HepG2 (cell line): ENCODE results near the gene TMEM14A. TPM values are rescaled to one million over a fixed set of nuclear protein-coding genes. Genes with fewer than 3 reads are reported as not detected.

Experiments used
- ADNP ChIP-seq: sonication (generic); formaldehyde crosslinking; IDR thresholded peaks from 2 replicates; pipeline ENCODE4 v1.4.0; 2020; ENCODE audit warnings: missing genetic modification reagents
- CCDC6 ChIP-seq: sonication (generic); formaldehyde crosslinking; IDR thresholded peaks from 2 replicates; pipeline ENCODE4 v1.8.1; 2022; ENCODE audit warnings: mild to moderate bottlenecking, missing genetic modification reagents, moderate library complexity
- KAT7 ChIP-seq: IDR thresholded peaks from 2 replicates; pipeline ENCODE4 v1.6.1; 2018; ENCODE audit warnings: borderline replicate concordance, missing compliant biosample characterization
- MED1 ChIP-seq: sonication (generic); formaldehyde crosslinking; IDR thresholded peaks from 2 replicates; pipeline ENCODE4 v1.4.0; 2020; ENCODE audit warnings: missing genetic modification reagents
- MXD4 ChIP-seq: IDR thresholded peaks from 2 replicates; pipeline ENCODE4 v1.6.1; 2016; ENCODE audit warnings: mild to moderate bottlenecking, missing biosample characterization, missing genetic modification reagents
- NFRKB ChIP-seq: fragments of 450-650 bp; IDR thresholded peaks from 2 replicates; pipeline ENCODE4 v1.6.1; 2017
- PCBP2 ChIP-seq: fragments of 200-400 bp; formaldehyde crosslinking; optimal IDR thresholded peaks from 2 replicates; pipeline ENCODE3; 2018; ENCODE audit warnings: low read length, low read depth; ENCODE audit not compliant: poor library complexity, severe bottlenecking
- SKI ChIP-seq: fragments of 450-650 bp; IDR thresholded peaks from one replicate; pipeline ENCODE4 v1.6.1; 2018; ENCODE audit warnings: mild to moderate bottlenecking; ENCODE audit not compliant: partially characterized antibody
- TEAD3 ChIP-seq: optimal IDR thresholded peaks from 2 replicates; pipeline ENCODE3; 2016; ENCODE audit warnings: borderline replicate concordance
- ZNF367 ChIP-seq: sonication (generic); formaldehyde crosslinking; IDR thresholded peaks from 2 replicates; pipeline ENCODE4 v1.4.0; 2020; ENCODE audit warnings: missing genetic modification reagents, borderline replicate concordance
- polyA plus RNA-seq, 8 experiments: library from polyadenylated mRNA; depleted of rRNA in 3 of 8; stranded (reverse) in 7 of 8; unstranded in 1 of 8; fragments of >200 nt; fragmentation: Illumina TruSeq in 4 of 8; extraction: Trizol in 4 of 8; gene quantifications; 2 replicates each; pipeline versions ENCODE4 v1.2.1 to v1.2.3, GENCODE V29; 2011 to 2016; ENCODE audit warnings: low read depth in 4 of 8, missing spikeins in 1 of 8, mixed read lengths in 1 of 8; ENCODE audit not compliant: insufficient read depth in 1 of 8
- total RNA-seq, 5 experiments: library from RNA; depleted of rRNA; stranded (reverse); fragments of >200 nt; fragmentation: Illumina TruSeq; extraction: Trizol; gene quantifications; 2 replicates each; pipeline ENCODE4 v1.2.3, GENCODE V29; 2016; ENCODE audit warnings: low read depth in 1 of 5
- TF ChIP-seq, protein P1 (sequence below): sonication (generic); formaldehyde crosslinking; conservative IDR thresholded peaks from 2 replicates; pipeline ENCODE4 v1.8.1; 2023; ENCODE audit warnings: missing genetic modification reagents
- TF ChIP-seq, protein P2 (sequence below): sonication (generic); formaldehyde crosslinking; IDR thresholded peaks from 2 replicates; pipeline ENCODE4 v1.8.1; 2023; ENCODE audit warnings: mild to moderate bottlenecking, missing genetic modification reagents
- TF ChIP-seq, protein P3 (sequence below): sonication (generic); formaldehyde crosslinking; IDR thresholded peaks from 2 replicates; pipeline ENCODE4 v1.4.0; 2020; ENCODE audit warnings: missing genetic modification reagents, borderline replicate concordance
- TF ChIP-seq, protein P4 (sequence below): sonication (generic); formaldehyde crosslinking; IDR thresholded peaks from 2 replicates; pipeline ENCODE4 v1.4.0; 2020; ENCODE audit warnings: mild to moderate bottlenecking, missing genetic modification reagents, borderline replicate concordance
- TF ChIP-seq, protein P5 (sequence below): sonication (generic); formaldehyde crosslinking; IDR thresholded peaks from 2 replicates; pipeline ENCODE4 v1.8.1; 2022; ENCODE audit warnings: low read depth, mild to moderate bottlenecking, missing genetic modification reagents

TMEM14A gene
- total and polyA plus RNA-seq, 2 of the 13 experiments (the other 11 are each of a cell fraction or from before 2014, with no cell fraction given): 24.6 to 73.7 TPM

DNA sequence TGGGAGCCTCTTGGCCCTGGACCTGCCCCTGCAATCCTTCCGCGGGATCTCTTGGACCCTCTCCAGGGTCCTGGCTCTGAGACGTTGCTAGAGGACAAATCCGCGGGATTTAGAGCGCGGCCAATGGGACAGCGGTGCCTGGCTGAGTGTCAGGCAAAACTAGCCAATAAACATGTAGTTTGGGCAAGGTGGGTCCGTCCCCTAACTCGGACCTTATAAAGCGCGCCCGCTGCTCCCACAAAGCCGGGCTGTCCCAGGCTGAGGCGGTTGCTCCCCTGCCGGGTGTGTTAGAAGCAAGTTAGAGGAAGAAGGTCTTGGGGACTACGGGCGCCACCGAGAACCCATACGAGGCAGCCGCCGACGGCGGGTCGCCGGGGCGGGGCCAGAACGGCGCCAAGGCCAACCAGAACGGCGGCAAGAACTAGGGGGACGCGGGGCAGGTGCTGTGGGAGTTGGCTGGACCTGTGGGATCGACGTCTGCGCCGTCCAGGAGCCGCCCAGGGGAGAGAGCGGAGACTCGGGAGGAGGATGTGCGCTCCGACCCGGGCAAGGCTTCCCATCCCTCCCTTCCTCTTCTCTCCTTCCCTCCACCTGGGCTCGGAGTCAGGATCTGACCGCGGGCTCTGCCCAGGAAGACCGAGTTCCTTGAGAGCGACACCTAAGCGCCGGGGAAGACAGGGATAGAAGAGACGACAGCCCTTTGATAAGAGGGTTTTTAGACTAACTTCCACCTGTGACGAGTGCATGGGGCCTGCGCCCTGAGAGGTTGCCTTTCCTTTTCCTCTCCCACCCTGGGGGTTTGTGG is 6.5 kb upstream of the TMEM14A start (continued):
- TF ChIP-seq, protein P1, sequence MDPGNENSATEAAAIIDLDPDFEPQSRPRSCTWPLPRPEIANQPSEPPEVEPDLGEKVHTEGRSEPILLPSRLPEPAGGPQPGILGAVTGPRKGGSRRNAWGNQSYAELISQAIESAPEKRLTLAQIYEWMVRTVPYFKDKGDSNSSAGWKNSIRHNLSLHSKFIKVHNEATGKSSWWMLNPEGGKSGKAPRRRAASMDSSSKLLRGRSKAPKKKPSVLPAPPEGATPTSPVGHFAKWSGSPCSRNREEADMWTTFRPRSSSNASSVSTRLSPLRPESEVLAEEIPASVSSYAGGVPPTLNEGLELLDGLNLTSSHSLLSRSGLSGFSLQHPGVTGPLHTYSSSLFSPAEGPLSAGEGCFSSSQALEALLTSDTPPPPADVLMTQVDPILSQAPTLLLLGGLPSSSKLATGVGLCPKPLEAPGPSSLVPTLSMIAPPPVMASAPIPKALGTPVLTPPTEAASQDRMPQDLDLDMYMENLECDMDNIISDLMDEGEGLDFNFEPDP: no peak
- TF ChIP-seq CCDC6 (CRISPR knock-in tag) (no peak), ADNP (no peak), KAT7 (CRISPR knock-in tag) (0 out of 2 replicates have a peak, but pooled peaks have one; percentile 6), ZNF367 (CRISPR knock-in tag) (no peak), PCBP2 (no peak), MED1 (no peak), NFRKB (no peak), TEAD3 (CRISPR knock-in tag) (peak; percentile 7), MXD4 (CRISPR knock-in tag) (no peak; the same call in 1 of the 2 replicates), SKI (no peak)
- TF ChIP-seq, protein P2, sequence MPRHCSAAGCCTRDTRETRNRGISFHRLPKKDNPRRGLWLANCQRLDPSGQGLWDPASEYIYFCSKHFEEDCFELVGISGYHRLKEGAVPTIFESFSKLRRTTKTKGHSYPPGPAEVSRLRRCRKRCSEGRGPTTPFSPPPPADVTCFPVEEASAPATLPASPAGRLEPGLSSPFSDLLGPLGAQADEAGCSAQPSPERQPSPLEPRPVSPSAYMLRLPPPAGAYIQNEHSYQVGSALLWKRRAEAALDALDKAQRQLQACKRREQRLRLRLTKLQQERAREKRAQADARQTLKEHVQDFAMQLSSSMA (CRISPR knock-in tag): no peak
- TF ChIP-seq, protein P3, sequence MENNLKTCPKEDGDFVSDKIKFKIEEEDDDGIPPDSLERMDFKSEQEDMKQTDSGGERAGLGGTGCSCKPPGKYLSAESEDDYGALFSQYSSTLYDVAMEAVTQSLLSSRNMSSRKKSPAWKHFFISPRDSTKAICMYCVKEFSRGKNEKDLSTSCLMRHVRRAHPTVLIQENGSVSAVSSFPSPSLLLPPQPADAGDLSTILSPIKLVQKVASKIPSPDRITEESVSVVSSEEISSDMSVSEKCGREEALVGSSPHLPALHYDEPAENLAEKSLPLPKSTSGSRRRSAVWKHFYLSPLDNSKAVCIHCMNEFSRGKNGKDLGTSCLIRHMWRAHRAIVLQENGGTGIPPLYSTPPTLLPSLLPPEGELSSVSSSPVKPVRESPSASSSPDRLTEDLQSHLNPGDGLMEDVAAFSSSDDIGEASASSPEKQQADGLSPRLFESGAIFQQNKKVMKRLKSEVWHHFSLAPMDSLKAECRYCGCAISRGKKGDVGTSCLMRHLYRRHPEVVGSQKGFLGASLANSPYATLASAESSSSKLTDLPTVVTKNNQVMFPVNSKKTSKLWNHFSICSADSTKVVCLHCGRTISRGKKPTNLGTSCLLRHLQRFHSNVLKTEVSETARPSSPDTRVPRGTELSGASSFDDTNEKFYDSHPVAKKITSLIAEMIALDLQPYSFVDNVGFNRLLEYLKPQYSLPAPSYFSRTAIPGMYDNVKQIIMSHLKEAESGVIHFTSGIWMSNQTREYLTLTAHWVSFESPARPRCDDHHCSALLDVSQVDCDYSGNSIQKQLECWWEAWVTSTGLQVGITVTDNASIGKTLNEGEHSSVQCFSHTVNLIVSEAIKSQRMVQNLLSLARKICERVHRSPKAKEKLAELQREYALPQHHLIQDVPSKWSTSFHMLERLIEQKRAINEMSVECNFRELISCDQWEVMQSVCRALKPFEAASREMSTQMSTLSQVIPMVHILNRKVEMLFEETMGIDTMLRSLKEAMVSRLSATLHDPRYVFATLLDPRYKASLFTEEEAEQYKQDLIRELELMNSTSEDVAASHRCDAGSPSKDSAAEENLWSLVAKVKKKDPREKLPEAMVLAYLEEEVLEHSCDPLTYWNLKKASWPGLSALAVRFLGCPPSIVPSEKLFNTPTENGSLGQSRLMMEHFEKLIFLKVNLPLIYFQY (CRISPR knock-in tag): peak; percentile 37; the same call in 1 of the 2 replicates
- TF ChIP-seq, protein P4, sequence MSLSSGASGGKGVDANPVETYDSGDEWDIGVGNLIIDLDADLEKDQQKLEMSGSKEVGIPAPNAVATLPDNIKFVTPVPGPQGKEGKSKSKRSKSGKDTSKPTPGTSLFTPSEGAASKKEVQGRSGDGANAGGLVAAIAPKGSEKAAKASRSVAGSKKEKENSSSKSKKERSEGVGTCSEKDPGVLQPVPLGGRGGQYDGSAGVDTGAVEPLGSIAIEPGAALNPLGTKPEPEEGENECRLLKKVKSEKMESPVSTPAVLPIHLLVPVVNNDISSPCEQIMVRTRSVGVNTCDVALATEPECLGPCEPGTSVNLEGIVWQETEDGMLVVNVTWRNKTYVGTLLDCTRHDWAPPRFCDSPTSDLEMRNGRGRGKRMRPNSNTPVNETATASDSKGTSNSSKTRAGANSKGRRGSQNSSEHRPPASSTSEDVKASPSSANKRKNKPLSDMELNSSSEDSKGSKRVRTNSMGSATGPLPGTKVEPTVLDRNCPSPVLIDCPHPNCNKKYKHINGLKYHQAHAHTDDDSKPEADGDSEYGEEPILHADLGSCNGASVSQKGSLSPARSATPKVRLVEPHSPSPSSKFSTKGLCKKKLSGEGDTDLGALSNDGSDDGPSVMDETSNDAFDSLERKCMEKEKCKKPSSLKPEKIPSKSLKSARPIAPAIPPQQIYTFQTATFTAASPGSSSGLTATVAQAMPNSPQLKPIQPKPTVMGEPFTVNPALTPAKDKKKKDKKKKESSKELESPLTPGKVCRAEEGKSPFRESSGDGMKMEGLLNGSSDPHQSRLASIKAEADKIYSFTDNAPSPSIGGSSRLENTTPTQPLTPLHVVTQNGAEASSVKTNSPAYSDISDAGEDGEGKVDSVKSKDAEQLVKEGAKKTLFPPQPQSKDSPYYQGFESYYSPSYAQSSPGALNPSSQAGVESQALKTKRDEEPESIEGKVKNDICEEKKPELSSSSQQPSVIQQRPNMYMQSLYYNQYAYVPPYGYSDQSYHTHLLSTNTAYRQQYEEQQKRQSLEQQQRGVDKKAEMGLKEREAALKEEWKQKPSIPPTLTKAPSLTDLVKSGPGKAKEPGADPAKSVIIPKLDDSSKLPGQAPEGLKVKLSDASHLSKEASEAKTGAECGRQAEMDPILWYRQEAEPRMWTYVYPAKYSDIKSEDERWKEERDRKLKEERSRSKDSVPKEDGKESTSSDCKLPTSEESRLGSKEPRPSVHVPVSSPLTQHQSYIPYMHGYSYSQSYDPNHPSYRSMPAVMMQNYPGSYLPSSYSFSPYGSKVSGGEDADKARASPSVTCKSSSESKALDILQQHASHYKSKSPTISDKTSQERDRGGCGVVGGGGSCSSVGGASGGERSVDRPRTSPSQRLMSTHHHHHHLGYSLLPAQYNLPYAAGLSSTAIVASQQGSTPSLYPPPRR: no peak; the same call in 1 of the 2 replicates
- TF ChIP-seq, protein P5, sequence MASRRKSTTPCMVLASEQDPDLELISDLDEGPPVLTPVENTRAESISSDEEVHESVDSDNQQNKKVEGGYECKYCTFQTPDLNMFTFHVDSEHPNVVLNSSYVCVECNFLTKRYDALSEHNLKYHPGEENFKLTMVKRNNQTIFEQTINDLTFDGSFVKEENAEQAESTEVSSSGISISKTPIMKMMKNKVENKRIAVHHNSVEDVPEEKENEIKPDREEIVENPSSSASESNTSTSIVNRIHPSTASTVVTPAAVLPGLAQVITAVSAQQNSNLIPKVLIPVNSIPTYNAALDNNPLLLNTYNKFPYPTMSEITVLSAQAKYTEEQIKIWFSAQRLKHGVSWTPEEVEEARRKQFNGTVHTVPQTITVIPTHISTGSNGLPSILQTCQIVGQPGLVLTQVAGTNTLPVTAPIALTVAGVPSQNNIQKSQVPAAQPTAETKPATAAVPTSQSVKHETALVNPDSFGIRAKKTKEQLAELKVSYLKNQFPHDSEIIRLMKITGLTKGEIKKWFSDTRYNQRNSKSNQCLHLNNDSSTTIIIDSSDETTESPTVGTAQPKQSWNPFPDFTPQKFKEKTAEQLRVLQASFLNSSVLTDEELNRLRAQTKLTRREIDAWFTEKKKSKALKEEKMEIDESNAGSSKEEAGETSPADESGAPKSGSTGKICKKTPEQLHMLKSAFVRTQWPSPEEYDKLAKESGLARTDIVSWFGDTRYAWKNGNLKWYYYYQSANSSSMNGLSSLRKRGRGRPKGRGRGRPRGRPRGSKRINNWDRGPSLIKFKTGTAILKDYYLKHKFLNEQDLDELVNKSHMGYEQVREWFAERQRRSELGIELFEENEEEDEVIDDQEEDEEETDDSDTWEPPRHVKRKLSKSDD: no peak
